Activated naive CD8-positive, alpha-beta T cell treated with anti-CD3 and anti-CD28 coated beads, Interleukin-2, amount 10 ng/mL, durations not matched to agents 7 days and 5 days (primary cell): Measurements from ENCODE around the gene GRIPAP1. TPM values are rescaled to one million over a fixed set of nuclear protein-coding genes. Genes with fewer than 3 reads are reported as not detected.

Experiments
- ATAC-seq: fragments of 150-1000 bp; cut with Tn5 transposase; one replicate; pipeline ENCODE4 v1.10.0; 2021; ENCODE audit warnings: low read depth, moderate library complexity
- POLR2A ChIA-PET: fragments of 350-600 bp; sonication (Branson Sonifier 250); formaldehyde crosslinking; loops from one replicate; lab custom pipeline; 2021; ENCODE audit warnings: antibody characterized with exemption; lab: Charles Lee
- DNase-seq: peaks from one replicate; pipeline ENCODE4 v3.0.0; 2021
- H3K27ac Mint-ChIP-seq: one replicate; pipeline ENCODE4 v1.8.0; 2022; ENCODE audit warnings: mild to moderate bottlenecking, mixed read lengths
- H3K27me3 Mint-ChIP-seq: one replicate; pipeline ENCODE4 v1.8.0; 2022; ENCODE audit warnings: mild to moderate bottlenecking, moderate library complexity, mixed read lengths
- H3K36me3 Mint-ChIP-seq: one replicate; pipeline ENCODE4 v1.8.0; 2021; ENCODE audit warnings: mild to moderate bottlenecking, mixed read lengths
- H3K4me1 Mint-ChIP-seq: one replicate; pipeline ENCODE4 v1.8.0; 2021; ENCODE audit warnings: mixed read lengths
- H3K4me3 Mint-ChIP-seq: one replicate; pipeline ENCODE4 v1.8.0; 2022; ENCODE audit warnings: mild to moderate bottlenecking, moderate library complexity, mixed read lengths
- H3K9me3 Mint-ChIP-seq: one replicate; pipeline ENCODE4 v1.8.0; 2021; ENCODE audit warnings: mixed read lengths
- total RNA-seq, 2 experiments: library from RNA; stranded (reverse); gene quantifications; one replicate each; pipeline ENCODE4 v1.2.3, GENCODE V29; 2021

Gene GRIPAP1
- total RNA-seq, 2 experiments from 2014 or later = 116 to 123 TPM

GRCh38 chrX:48966796-48967579 is 35.1 kb downstream of the GRIPAP1 start:
- DNase-seq (no peak), ATAC-seq (no peak)
- Mint-ChIP-seq H3K4me1 (peaks cover 2% of the 10 kb centered on the region), H3K27ac (peak overlapping the region; percentile 34), H3K36me3 (peaks cover 5% of the 10 kb centered on the region), H3K9me3 (no peaks in the 10 kb centered on the region), H3K27me3 (no peaks in the 10 kb centered on the region), H3K4me3 (no peak overlapping the region)
- POLR2A ChIA-PET = no interaction called here

GRCh38 chrX:48965959-48966358 is 36.1 kb downstream of the GRIPAP1 start:
- Mint-ChIP-seq H3K36me3 (peaks cover 5% of the 10 kb centered on the region), H3K27me3 (no peaks in the 10 kb centered on the region), H3K27ac (no peak overlapping the region), H3K9me3 (no peaks in the 10 kb centered on the region), H3K4me1 (peaks cover 2% of the 10 kb centered on the region), H3K4me3 (no peak overlapping the region)
- DNase-seq = no peak
- POLR2A ChIA-PET = no interaction called here
- no peak for ATAC-seq

GRCh38 chrX:48961585-48962091 is 40.4 kb downstream of the GRIPAP1 start:
- H3K27ac Mint-ChIP-seq = no peak overlapping the region
- H3K27me3 Mint-ChIP-seq = no peaks in the 10 kb centered on the region
- no peak for ATAC-seq
- H3K36me3 Mint-ChIP-seq = peaks cover 3% of the 10 kb centered on the region
- no peaks in the 10 kb centered on the region for H3K9me3 Mint-ChIP-seq
- H3K4me1 Mint-ChIP-seq = peaks cover 3% of the 10 kb centered on the region
- DNase-seq = no peak
- POLR2A ChIA-PET = no interaction called here
- no peak overlapping the region for H3K4me3 Mint-ChIP-seq

GRCh38 chrX:48960291-48960690 is 41.8 kb downstream of the GRIPAP1 start:
- DNase-seq = no peak
- Mint-ChIP-seq H3K9me3 (no peaks in the 10 kb centered on the region), H3K27ac (no peak overlapping the region), H3K36me3 (peaks cover 2% of the 10 kb centered on the region), H3K4me3 (peak overlapping the region; percentile 41), H3K4me1 (peaks cover 6% of the 10 kb centered on the region), H3K27me3 (no peaks in the 10 kb centered on the region)
- no peak for ATAC-seq
- POLR2A ChIA-PET = no interaction called here

GRCh38 chrX:48958635-48959094 is 43.4 kb downstream of the GRIPAP1 start:
- Mint-ChIP-seq H3K4me1 (peaks cover 6% of the 10 kb centered on the region), H3K4me3 (peak overlapping the region; percentile 98), H3K36me3 (no peaks in the 10 kb centered on the region), H3K27ac (peak overlapping the region; percentile 100), H3K27me3 (no peaks in the 10 kb centered on the region), H3K9me3 (no peaks in the 10 kb centered on the region)
- DNase-seq (no peak), ATAC-seq (no peak)
- POLR2A ChIA-PET = interaction anchor here (0.6 to 2.6 kb wide), 20 partner anchors 12 to 299 kb away, joined by 3 to 19 read pairs (median 4); partner anchors contain the start of genes GRIPAP1, HDAC6, KCND1 and PQBP1

GRCh38 chrX:48957827-48958634 is 44.0 kb downstream of the GRIPAP1 start:
- POLR2A ChIA-PET = interaction anchor here (0.6 to 2.6 kb wide), 23 partner anchors 12 to 300 kb away, joined by 3 to 19 read pairs (median 4); partner anchors contain the start of genes GRIPAP1, HDAC6, KCND1 and PQBP1
- Mint-ChIP-seq H3K4me1 (peaks cover 8% of the 10 kb centered on the region), H3K27ac (peak overlapping the region; percentile 100), H3K9me3 (no peaks in the 10 kb centered on the region), H3K36me3 (no peaks in the 10 kb centered on the region), H3K4me3 (peak overlapping the region; percentile 98), H3K27me3 (no peaks in the 10 kb centered on the region)
- DNase-seq (peak; percentile 92), ATAC-seq (peak; percentile 86)

GRCh38 chrX:48957477-48957826 is 44.6 kb downstream of the GRIPAP1 start, which contains the start of gene OTUD5:
OTUD5 (minus strand) TSS chrX:48957607; CDS start chrX:48957570, 37 bp downstream.
- no peaks in the 10 kb centered on the region for H3K27me3 Mint-ChIP-seq
- H3K27ac Mint-ChIP-seq = peak within 1 kb of the TSS; percentile 100
- peak; percentile 55 for ATAC-seq
- H3K4me1 Mint-ChIP-seq = peaks cover 10% of the 10 kb centered on the region
- no peaks in the 10 kb centered on the region for H3K36me3 Mint-ChIP-seq
- DNase-seq = peak; percentile 79
- H3K4me3 Mint-ChIP-seq = peak within 1 kb of the TSS; percentile 98
- POLR2A ChIA-PET = interaction anchor here (0.8 to 2.6 kb wide), 10 partner anchors 11 to 158 kb away, joined by 3 to 19 read pairs (median 6); partner anchors contain the start of genes GRIPAP1, HDAC6, PQBP1 and TFE3
- no peaks in the 10 kb centered on the region for H3K9me3 Mint-ChIP-seq

- no peaks in the 10 kb centered on the region for H3K36me3 Mint-ChIP-seq
- peak overlapping the region; percentile 84 for H3K4me3 Mint-ChIP-seq
- H3K9me3 Mint-ChIP-seq = no peaks in the 10 kb centered on the region
- DNase-seq (peak; percentile 52), ATAC-seq (no peak)
- H3K27me3 Mint-ChIP-seq = no peaks in the 10 kb centered on the region
- peak overlapping the region; percentile 80 for H3K27ac Mint-ChIP-seq
- POLR2A ChIA-PET = interaction anchor here (0.6 to 1.6 kb wide), 3 partner anchors 20 to 155 kb away, joined by 6 read pairs; partner anchors contain the start of gene HDAC6
- peaks cover 14% of the 10 kb centered on the region for H3K4me1 Mint-ChIP-seq
These were observed 45.2 kb downstream of the GRIPAP1 start for GRCh38 chrX:48956728-48957414.

GRCh38 chrX:48948589-48948988 is 53.5 kb downstream of the GRIPAP1 start:
- Mint-ChIP-seq H3K9me3 (no peaks in the 10 kb centered on the region), H3K4me1 (peaks cover 20% of the 10 kb centered on the region), H3K27ac (no peak overlapping the region), H3K27me3 (no peaks in the 10 kb centered on the region), H3K36me3 (peaks cover 4% of the 10 kb centered on the region), H3K4me3 (no peak overlapping the region)
- no peak for DNase-seq
- POLR2A ChIA-PET = interaction anchor here (0.6 kb wide), 2 partner anchors 56 to 321 kb away, joined by 3 read pairs; no protein-coding TSS in a partner anchor
- no peak for ATAC-seq

GRCh38 chrX:48945517-48946348 is 56.3 kb downstream of the GRIPAP1 start:
- Mint-ChIP-seq H3K36me3 (peaks cover 17% of the 10 kb centered on the region), H3K9me3 (no peaks in the 10 kb centered on the region), H3K27ac (peak overlapping the region; percentile 54), H3K27me3 (no peaks in the 10 kb centered on the region), H3K4me1 (peaks cover 29% of the 10 kb centered on the region), H3K4me3 (no peak overlapping the region)
- POLR2A ChIA-PET = interaction anchor here (0.7 to 1.8 kb wide), 2 partner anchors 12 to 97 kb away, joined by 3 to 5 read pairs; partner anchors contain the start of gene OTUD5
- peak; percentile 52 for DNase-seq
- peak; percentile 43 for ATAC-seq

GRCh38 chrX:48942895-48943294 is 59.2 kb downstream of the GRIPAP1 start:
- Mint-ChIP-seq H3K36me3 (peaks cover 20% of the 10 kb centered on the region), H3K9me3 (no peaks in the 10 kb centered on the region), H3K4me1 (peaks cover 53% of the 10 kb centered on the region), H3K27me3 (no peaks in the 10 kb centered on the region), H3K4me3 (no peak overlapping the region), H3K27ac (peak overlapping the region; percentile 25)
- POLR2A ChIA-PET = interaction anchor here (1.6 to 7.2 kb wide), 2 partner anchors 24 to 31 kb away, joined by 5 to 51 read pairs; partner anchors contain the start of genes PIM2 and SLC35A2
- DNase-seq (no peak), ATAC-seq (no peak)
